GM19463 (cell line): Measurements from ENCODE around the gene ARID1A.

Experiments used
- ATAC-seq: cut with Tn5 transposase; IDR thresholded peaks from one replicate; pipeline ENCODE4 v1.9.1; 2021; ENCODE audit warnings: mild to moderate bottlenecking, moderate library complexity; ENCODE audit not compliant: unreplicated experiment

The ARID1A gene

DNA sequence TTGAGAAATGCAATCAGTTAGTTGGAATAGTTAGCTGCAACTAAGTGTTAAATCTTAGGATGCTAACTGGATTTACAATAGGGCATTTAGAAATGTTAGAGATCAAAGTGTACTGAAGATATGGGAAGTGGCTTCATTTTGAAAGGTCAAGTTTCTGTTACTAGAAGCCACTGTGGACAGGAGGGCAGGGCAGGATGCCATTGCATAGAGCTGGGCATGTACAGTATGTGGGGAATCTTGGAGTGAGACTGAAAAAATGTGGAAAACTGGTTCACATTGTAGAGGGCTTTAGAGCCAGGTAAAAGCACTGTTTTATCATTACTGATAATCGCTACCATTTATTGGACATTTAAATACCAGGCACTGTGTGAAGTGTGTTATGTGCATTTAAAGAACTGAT lies 31.0 kb downstream of the ARID1A start:
- no peak for ATAC-seq

DNA sequence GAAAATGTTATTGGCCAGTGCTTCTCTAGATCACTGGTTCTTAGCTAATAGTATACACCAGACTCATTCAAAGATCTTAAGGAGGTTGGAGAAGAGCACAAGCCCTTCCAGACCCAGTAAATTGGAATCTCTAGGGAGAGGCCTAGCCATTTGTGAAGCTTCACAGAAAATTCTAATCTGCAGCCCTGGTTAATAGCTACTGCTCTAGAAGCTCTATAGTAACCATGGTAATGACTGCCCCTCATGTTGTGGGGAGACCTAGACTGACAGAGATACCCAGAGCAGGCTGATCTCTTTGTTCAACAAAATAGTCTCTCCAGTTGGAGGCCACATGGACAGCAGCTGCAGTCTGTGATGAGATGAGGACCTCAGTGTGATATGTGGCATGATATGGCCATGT lies 31.7 kb downstream of the ARID1A start:
- ATAC-seq, result no peak

DNA sequence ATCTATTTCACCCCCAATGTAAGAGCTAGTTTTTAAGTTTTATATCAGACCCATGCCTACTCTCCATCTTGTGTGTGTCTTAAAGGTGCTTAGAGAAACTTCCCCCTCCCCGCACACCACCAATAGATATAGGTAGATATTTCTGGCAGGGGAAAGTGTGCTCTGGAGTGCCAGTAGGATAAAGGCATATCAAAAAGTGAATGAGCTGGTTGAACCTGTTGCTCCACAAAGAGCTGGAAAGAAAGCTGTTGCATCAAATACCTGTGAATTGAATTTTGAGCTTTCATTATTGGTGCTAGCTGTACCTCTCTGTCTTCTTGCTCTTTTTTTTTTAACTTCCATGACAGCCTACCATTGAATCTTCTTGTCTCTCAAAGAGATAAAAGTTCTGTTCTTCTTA lies 32.8 kb downstream of the ARID1A start:
- no peak for ATAC-seq

DNA sequence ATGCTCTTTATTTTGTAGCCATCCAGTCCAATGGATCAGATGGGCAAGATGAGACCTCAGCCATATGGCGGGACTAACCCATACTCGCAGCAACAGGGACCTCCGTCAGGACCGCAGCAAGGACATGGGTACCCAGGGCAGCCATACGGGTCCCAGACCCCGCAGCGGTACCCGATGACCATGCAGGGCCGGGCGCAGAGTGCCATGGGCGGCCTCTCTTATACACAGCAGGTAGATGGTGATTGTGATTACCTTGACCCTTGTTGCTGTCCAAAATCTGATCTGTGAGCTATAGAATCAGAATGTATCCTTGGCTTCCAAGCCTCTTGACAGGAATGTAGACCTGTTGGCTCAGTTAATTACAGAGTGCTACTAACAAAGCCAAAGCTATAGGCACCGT lies 33.8 kb downstream of the ARID1A start:
- ATAC-seq, result no peak

DNA sequence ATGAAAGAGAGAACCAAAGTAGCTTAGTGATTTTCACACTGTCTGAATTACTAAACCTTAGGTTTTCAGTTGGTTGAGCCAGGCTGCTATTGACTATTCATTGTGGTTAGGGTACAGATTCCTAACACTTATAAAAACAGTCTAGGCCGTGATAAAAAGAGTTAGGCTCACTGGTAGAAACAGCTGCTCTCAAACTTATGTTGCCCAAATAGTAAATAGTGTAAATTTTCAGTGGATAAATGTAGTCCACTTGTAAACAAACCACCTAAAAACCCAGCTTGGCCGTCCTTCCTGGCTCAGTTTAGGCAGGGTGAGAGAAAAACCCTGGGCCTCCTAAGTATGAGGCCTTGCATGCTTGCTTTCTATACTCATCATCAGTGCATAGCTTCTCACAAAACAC lies 34.9 kb downstream of the ARID1A start:
- no peak for ATAC-seq

DNA sequence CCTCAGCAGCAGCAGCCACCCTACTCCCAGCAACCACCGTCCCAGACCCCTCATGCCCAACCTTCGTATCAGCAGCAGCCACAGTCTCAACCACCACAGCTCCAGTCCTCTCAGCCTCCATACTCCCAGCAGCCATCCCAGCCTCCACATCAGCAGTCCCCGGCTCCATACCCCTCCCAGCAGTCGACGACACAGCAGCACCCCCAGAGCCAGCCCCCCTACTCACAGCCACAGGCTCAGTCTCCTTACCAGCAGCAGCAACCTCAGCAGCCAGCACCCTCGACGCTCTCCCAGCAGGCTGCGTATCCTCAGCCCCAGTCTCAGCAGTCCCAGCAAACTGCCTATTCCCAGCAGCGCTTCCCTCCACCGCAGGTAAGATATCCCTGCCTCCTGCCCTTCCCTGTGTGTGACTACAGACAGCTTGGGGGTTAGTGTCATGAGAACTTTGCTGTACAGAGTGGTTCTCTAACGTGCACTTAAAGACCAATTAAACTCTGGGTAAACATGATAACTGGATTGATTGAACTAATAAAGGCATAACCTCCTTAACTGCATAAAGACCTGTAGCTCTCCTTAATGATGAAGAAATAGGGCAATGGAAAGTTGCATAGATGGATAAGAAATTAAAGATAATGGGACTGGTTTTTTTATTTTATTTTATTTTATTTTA lies 35.6 kb downstream of the ARID1A start:
- no peak for ATAC-seq

DNA sequence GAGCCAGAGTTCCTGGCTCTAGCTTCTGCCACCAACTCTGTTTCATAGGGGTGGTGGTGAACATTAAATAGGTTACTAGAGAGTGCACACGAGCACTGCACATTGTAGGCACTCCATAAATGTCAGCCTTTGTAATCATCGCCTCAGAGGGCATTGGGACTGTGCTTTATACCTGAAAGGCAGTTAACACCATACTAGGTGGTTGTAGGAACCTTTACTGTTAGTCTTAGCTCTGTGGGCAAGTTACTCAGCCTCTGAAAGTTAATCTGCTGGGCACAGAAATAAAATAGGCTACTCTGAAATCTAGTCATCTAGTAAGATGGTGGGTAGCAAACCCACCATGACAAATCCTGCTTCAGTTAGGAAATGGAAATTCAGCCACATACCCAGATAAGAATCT lies 37.6 kb downstream of the ARID1A start:
- ATAC-seq, result no peak

DNA sequence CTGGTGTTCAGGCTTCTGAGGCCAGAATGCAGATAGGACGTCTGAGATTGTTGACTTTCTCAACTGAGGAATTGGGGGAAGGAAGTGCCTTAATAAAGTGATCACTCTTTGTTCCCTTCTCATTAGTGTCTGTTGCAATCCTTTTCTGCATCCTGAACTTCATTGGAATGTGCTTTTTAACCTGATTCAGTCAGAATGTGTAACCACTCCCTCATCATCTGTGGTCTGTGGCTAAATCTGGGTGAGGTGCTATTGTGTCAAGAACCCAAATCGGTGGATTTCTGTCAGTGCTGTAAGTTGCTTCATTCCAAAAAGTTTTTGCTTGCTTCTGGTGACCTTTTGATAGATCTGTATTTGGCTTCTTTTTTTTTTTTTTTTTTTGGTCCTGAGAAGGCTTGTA lies 38.2 kb downstream of the ARID1A start:
- ATAC-seq, result no peak

DNA sequence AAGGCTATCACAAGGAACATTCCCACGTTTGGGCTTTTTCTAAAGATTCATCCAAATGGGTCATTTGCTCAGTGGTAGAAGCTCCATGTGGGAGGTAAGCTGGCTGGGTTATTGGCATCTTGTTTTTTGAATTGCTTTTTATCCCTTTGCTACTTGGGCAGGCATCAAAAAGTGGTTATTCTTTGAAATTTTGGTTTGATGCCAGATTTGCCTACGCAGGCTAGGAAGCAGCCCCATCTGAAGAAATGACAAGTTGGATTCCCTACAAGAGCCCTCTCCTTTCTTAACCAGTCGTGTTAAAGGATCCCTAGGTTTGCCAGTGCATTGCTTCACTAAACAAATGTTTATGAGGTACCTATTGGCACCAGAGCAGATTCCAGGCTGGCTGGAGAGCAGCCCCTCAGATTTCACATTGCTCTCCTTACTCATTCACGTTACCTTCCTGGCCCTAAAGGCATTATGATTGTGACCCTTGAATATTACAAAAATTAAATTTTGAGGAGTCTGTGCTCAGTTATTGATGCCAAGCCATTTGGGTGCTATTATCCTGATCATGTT lies 38.8 kb downstream of the ARID1A start:
- ATAC-seq, result no peak

DNA sequence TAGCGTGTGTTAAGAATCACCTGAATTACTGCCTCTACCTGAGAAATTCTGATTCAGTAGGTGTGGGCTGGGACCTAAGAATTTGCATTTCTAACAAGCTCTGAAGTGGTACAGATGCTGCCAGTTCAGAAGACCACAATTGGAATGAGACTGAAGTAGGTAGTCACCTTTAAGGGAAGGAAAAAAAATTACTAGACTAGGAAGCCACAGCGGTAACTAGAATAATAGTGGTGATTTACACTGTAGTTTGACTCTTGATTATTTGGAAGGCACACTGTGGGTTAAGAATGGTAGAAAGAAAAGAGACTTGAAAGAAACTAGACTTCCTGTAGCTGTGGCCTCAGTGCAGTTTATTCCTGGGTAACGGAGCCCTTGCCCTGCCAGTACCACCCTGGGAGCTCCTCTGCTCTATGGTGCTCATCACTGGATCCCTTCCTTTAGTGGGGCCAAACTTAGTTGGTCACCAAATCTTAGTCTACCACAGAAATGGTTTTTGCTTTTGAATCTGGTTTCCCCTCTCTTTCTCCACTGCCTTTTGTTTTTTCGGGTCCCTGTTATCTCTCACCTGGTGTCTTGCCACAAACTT lies 43.6 kb downstream of the ARID1A start:
- ATAC-seq, result no peak

DNA sequence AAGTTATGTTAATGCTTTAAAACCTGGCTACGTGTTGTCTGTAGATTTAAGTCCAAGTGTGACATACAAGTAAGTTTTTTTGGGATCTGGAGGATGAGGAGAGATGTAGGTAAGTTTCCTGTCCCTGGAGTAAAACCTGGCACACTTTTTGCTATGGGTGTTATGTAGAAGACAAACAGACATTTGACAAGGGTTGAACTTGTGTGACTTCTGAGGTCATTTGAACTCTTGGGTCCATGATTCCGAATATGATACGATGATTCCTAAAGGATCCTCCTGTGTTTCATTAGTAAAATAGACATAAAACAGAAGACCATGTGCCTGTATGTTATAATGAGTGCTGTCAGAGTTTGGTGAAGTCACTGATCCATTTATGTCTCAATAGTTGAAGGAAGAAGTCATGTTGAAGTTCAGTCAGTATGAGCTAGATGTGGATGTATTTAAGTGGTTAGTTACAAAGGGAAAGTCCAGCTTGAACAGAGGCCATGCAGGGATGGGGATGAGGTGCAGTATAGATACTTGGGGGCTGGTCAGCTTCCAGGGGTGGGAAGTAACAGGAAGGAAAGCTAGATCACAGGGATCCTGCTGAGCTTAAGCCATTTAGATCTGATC lies 44.3 kb downstream of the ARID1A start:
- ATAC-seq, result no peak

DNA sequence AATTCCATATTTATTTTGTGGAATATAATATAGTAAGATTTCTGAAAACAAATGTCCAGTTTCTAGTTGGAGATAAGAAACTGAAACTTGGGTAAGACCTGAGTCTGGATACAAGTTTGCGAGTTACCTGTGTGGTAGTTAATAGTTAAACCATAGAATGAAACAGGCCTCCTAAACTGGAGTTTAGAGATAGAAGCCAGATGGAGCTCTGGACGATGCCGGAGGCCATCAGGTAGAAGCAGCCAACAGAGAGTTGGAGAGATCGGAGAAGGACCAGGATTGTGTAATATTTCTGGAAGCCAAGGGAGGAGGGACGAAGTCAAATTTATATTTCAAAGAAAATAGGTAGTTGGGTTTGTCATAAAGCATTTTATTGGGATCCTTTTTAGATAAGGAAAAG lies 45.1 kb downstream of the ARID1A start:
- no peak for ATAC-seq

DNA sequence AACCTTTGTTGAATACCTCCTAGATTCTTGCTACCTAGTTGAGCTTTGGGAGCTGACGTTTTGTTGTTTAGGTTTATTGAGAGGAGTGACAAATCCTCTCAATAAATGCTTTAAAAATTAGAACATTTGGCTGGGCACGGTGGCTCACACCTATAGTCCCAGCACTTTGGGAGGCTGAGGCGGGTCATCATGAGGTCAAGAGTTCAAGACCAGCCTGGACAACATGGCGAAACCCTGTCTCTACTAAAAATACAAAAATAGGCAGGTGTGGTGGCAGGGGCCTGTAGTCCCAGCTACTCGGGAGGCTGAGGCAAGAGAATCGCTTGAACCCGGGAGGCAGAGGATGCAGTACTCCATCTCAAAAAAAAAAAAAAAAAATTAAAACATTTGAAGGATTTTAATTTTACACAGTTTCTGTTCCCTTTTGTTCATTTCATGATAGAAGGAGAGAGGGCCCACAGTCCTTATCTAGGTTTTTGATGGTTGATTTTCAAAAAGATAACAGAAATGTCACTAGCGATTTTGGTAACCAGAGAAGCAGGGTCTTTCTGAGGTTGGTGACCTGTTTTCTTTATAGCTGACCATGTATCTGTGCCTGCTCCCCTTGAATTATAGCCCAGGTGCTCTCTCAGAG lies 47.7 kb downstream of the ARID1A start:
- no peak for ATAC-seq

DNA sequence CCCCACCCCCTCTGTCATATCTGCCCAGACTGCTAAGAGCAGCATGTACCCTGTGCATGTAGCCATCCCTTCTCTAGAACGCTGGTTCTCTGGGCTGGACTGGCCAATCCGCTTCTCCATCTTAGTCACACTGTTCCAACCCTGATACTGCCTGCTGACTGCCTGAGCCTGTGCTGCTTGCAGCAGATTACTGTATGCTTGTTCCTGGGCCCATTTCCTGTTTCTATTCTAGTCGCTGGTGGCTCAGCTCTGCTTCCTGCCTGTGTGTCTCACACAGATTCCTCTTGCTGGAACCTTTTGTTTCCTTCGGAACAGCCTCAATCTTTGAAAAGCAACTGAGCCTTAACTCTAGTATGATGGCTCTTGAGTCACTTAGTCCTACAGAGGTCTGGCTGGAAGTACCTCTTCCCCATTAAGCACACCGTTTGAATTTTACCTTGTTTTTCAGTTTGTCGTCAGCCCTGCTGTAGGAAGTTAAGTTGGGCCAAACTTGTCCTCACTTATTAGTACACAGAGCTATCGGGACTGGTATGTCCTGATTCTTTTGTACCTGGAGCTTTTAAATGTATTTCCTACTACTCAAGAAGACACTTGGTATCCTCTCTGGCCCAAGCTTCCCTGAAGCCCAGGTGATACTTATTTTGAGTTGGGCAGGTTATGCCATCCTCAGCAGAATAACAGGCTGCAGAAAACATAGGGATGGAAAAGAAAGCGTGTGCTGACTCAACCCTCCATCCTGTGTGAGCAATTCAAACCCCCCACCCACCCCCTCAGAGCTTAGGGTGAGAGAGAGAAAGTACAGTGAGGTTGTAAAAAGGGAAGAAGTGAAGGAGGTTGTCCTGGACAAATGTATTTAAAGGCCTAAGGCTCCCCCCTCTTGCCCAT lies 48.5 kb downstream of the ARID1A start:
- ATAC-seq, result peak; percentile 96

DNA sequence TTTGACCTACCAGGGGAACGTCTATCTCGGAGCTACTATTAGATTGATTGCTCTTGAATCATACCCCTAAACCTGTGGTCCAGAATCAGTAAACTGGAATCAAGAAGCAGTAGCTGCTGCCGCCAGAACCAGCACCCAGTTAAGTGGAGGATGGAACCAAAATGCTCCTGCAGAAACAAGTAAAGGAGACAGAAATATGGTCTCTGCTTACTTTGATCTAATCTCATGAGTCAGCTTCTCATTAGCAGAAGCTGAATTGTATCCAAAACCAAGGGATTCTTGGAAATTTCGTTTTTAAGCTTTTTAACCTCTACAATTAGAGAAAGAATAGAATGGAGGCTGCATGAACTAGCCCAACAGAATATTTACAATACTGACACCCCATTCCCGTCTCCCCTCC lies 49.4 kb downstream of the ARID1A start:
- no peak for ATAC-seq

DNA sequence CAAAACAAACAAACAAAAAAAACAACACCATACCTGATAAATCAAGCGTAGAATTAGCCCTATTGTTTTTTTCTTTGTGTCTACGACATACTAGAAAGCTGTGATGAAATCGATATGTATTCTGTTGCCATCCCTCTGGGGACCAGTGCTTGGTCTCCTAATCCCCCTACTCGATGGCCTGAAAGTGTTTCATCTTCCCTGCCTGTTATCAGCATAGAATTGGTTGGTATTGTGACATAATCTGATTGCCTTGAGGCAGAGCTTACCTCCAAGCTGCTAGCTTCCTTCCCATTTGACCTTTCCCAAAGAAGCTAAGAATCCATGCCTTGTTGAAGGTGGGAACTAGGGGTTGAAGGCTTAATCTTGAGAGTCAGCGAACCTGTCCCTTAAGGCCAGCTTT lies 51.2 kb downstream of the ARID1A start:
- no peak for ATAC-seq

DNA sequence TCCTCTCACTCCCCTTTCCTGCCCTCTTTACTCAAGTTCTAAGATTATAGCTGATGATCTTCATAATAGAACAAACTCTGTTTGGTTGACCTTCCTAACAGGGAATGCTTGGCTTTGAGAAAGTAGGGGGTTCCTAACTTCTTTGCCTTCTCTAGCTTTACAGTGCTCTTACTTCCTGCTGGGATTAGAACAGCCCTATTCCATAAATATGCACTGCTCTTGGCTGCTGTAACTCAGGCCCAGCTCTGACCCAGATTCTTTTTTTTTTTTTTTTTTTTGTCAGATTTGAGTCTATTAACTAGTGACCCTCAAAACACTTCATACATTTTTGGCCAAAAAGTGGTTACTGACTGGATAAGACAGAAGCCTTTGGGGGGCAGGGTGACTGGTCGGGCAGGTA lies 52.5 kb downstream of the ARID1A start:
- no peak for ATAC-seq

DNA sequence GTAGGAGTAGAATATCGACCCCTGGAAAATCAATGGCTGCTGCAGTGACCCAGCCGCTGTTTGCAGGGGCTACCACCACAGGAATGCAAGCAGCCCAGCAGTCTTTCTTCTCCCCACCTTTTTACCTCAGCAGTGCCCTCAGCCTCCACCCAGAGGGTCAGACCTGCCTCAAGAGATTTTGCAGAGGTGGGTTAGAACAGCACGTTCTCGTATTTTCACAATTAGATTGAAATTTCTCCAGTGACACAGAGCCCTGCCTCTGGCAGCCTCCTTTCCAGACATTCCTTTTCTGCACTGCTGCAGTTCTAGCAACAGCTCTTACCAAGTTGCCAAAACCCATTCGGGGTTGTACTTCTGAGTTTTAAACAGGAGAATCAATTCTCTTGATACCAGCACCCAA lies 53.6 kb downstream of the ARID1A start:
- ATAC-seq, result no peak

DNA sequence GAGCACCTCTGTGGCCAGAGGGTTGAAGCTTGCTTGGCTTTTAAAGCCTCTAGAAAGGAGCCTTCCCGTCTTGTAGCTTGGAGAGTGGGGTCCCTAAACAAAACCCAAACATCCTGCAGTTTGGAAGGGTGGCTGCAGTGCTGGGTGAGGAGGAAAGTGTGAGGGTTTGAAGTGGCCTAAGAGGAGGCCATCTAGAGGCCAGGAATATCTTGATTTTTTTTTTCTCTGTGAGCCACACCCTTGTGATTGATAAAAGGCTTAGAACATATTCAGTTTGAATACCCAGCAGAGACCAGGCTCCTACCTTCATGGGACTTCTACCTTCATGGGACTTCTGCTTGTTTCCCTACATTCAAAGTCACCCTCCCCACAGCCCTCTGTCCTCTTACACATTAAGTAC lies 54.6 kb downstream of the ARID1A start:
- ATAC-seq, result no peak

DNA sequence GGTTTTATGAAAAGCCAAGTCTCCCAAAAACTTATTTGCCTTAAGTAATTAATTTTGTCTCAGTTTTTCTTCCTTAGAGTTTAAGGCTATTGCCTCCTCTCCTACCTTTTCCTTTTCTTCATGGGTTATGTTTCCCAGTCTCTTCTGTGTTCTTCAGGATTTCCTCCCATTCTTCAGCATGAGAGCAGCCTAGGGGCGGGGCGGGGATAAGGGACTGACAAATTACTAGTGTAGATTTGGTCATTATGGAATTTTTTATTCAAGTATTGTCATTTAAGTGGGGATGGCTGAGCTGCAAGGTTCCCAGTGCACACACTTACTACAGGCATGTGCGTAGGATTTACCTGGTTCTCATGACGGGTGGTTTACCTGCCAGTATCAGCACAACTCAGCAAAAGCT lies 56.7 kb downstream of the ARID1A start:
- ATAC-seq, result no peak
